HG03095 (cell line): ENCODE measurements around the gene PKM.
"Not testable (repeated sequence)": the region's sequence is repeated elsewhere in the genome, so short reads cannot be mapped to it uniquely, and the experiment has no call there.

Source experiments
- ATAC-seq: cut with Tn5 transposase; IDR thresholded peaks from one replicate; pipeline ENCODE4 v1.9.1; 2021; ENCODE audit warnings: moderate library complexity; ENCODE audit not compliant: unreplicated experiment

The PKM gene

DNA sequence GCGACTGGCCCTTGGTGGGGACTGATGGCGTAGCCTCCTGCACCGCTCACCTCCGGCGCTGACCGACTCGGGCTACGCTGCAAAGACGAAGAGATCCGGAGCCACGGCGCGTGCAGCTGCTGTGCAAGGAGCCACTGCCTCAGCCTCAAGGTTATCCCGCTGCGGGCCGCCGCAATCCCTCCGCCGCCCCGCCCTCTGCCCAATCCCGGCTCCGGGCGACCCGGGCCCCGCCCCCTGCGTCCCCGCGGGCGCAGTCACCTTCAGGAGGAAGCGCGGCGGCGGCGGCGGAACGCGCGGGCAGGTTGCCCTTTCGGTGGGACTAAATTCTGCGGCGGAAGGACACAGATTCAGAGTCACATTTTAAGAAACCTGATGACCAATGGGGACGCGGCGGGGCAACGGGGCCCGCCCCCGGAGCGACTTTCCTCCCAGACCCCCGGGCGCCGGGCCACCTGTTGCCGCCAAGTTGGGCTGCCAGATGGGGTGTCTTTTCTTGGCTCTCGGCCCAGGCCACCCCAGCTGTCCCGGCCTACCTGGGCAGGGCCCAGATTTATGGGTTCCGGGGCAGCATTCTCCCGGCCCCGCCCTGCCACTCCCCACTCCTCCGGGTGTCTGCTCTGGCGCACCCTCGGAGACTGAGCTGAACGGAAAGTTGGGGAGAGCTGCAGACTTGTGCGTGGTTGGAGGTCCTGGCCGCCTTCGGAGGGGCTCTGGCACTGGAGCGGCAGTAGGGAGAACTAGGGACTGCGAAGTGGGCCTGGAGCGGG lies at the start of gene PKM:
Gene PKM, minus strand, starts transcription at position 125 of the 767 bp plus-strand sequence. CDS start 12,093 bp downstream, outside the sequence.
- peak; percentile 39 for ATAC-seq

DNA sequence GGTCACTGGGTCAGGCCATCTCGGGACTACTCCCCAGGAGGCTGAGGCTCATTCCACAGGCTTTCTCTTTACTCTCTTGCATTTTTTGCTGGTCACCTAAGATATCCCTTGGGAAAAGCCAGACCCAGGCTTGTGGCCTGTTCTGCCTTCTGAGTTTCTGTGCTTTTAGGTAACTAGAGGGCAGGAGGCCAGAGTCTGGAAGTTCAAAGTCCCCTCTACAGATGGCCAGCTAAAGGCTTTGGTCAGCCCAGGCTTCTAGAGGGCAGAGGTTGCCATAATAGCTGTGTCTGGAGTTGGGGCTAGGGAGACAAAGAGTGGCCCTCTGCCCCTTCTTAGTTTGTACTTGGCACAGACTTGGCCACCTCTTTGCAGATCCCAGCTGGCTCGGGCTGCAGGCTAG lies 49.8 kb upstream of the PKM start:
- ATAC-seq: no peak

DNA sequence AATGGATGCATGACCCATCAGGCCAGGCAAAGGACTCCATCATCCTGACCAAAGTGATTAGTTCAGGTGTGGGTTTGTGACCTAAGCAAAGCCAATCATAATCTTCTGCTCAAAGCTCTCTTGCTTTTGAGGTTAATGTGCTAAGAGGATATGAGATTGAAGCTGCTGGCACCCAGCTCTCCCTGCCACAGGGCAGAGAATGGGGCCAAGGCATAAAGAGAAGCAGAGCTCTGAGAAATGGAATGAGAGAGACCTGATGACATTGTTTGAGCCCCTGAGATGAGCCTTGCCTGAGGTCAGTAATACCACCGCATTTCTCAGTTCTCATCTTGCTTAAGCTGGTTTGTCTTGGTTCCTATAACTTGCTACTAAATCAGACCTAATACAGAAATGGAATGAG lies 47.7 kb upstream of the PKM start:
- ATAC-seq: no peak

DNA sequence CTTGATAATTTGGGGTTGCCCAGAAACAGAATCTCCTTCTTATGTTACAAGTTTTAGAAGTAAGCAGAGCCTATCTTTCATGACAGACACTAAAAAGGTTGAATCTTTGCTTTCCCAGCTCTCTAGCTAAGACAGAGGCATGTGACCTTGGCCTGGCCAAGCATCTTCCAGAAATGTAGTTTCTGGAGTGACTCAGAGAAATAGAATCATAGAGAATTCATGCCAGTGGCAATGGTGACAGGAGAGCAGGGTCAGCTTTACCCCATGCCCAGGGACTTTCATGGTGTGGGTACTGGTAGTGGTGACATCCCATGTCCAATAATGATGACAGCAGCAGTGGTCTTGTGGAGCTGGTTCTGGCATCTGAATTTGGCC lies 45.3 kb upstream of the PKM start:
- no peak for ATAC-seq

DNA sequence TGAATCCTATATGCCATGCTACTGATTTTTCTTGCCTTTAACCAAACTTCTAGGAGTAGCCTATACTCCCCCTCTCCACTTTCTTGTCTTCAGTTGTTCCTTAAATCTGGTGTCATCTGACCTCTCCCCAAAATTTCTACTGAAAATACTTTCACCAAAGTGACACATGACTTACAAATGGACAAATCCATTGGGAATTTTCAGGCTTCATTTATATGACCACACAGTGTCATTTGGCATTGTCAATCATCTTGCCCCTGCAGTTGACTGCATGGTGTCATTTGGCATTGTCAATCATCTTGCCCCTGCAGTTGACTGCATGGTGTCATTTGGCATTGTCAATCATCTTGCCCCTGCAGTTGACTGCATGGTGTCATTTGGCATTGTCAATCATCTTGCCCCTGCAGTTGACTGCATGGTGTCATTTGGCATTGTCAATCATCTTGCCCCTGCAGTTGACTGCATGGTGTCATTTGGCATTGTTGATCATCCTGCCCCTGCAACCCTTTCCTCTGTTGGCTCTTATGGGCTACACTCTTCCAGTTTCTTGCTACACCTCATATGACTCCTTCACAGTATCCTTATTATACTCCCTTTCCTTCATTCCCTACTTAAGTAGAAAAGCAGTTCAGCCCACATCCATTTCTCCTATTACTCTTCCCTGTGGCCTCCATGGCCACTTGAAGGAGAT lies 44.8 kb upstream of the PKM start:
- ATAC-seq: not testable (repeated sequence)

DNA sequence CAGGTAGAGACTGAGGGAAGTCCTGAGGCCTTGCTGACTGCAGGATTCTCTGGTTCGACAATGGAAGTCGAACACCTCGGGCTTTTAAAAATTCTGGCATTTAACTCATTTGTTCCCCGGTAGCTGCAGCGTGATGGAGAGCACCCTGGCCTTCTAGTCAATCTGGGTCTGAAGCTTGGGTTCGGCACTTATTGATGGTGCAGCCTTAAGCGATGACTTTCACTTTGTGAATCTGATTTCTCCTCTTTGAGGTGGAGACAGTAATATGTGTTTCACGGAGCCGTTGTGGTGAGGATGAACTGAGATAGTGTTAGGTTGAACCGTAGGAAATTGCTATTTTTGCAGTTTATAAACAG lies 42.0 kb upstream of the PKM start:
- peak; percentile 2 for ATAC-seq

DNA sequence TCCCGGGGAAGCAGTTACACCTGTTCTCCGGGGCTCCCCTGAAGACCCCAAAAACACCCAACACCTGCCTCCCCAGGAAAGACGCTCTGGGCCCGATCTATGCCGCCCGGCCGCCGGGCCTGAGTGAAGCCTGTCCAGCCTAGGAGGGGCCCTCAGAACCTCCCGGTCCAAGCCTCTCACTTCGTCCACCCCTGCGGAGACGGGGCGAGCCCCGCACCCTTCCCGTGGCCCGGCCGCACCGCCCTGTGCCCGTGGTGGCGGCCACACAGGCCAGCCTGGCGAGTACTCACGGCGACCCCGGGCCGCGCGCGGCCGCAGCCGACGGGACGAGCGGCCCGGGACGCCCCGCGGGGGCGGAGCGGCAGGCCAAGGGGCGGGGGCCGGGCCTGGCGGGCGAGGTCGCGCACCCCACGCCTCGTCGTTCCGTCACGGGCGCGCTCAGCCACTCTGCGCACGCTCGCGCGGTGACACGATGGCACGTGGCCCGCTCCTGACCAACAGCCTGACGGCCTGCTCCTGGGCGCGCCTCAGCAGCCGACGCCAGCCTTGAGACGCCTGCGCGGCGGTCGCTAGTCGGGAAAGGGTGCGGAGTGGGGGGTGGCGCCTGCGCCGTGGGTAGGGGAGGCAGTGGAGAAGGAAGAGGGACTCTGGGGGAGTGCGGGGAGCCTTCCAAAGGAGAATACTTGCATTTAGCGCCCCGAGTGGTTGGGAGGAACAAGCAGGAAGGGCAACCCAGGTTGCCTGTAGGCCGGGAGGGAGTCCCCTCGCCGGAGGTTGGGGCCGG lies 41.4 kb upstream of the PKM start, which contains the start of gene PARP6:
Gene PARP6, minus strand, starts transcription at position 342 of the 784 bp plus-strand sequence. CDS start 5,077 bp downstream, outside the sequence.
- ATAC-seq: peak; percentile 89

DNA sequence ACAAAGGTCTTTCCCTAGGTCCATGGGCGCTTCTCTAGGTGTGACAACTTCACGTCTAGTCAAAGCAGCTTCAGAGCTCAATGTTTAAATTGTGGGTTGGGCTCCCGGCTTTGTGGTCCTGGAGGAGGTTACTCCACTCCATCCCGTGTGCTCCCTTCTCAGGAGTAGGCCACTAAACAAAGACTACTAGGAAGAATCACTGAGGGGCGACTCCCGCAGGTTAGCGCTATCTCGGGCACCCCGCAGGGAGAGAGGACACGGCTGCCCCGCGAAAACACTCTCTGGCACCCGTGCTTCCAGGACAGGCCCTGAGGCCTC lies 40.9 kb upstream of the PKM start:
- ATAC-seq: no peak

DNA sequence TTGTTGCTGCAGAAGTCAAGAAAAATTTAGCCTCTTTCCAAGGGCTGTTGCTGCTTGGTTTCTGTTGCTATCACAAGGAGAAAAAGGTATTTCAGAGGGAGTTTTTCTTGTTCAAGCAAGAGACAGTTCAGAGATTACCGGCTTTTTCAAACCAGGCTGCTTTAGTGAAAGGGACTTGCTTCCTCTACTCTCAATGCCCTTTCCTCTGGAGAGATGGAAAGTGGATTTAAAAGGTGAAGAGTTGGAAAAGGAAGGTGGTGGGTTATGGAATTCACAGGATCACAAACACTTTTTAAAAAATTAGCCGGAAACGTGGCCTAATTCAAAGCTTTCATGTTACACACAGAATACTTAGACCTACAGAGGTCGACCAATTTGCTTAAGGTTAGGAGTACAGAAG lies 40.2 kb upstream of the PKM start:
- ATAC-seq: no peak

DNA sequence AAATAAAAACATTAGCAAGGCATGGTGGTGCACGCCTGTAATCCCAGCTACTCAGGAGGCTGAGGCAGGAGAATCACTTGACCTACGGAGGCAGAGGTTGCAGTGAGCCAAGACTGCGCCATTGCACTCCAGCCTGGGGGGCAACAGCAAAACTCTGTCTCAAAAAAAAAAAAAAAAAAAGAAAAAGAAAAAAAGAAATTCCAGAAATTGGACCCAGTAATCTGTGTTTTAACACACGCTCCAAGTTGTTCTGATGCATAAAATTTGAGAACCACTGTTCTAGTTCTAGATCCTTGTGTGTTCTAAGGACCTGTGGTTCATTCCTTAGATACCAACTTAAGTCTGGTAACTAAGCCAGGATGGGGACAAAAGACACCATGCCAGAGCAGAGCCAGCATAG lies 38.7 kb upstream of the PKM start:
- no peak for ATAC-seq

DNA sequence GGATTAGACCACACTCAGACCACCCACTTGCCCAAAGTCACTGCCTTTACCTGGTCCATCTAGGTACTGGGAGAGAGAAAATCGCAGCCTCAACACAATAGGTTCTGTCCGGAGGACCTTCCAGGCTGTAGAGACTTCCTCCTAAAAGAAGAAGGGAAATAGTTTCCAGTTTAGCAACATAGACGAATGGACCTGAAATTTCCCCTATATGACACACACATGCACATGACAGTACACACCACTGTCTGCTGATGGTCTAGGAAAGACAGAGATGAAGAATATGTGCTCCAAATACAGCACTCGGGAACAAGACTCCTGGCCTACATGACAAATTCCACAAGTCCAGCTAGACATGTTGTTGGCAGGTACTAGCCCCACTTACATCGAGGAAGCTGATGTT lies 34.0 kb upstream of the PKM start:
- no peak for ATAC-seq

DNA sequence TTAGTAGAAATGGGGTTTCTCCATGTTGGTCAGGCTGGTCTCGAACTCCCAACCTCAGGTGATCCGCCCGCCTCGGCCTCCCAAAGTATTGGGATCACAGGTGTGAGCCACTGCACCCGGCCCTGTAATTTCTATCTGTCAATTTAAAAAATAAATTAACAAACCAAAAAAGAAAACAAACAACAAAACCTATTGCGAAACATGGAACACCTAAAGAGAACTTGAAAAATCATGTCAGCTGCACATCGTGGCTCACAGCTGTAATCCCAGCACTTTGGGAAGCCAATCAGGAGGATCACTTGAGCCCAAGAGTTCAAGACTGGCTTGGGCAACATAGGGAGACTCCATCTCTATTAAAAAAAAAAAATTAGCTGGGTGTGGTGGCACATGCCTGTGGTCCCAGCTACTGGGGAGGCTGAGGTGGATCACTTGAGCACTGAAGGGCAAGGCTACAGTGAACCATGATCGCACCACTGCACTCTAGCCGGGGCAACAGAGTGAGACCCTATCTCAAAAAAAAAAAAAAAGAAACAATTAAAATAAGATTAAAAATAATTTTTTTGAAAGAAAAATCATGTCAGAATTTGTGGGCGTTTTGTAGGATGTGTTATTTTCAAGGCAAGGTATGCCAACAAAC lies 21.8 kb upstream of the PKM start:
- ATAC-seq: no peak

DNA sequence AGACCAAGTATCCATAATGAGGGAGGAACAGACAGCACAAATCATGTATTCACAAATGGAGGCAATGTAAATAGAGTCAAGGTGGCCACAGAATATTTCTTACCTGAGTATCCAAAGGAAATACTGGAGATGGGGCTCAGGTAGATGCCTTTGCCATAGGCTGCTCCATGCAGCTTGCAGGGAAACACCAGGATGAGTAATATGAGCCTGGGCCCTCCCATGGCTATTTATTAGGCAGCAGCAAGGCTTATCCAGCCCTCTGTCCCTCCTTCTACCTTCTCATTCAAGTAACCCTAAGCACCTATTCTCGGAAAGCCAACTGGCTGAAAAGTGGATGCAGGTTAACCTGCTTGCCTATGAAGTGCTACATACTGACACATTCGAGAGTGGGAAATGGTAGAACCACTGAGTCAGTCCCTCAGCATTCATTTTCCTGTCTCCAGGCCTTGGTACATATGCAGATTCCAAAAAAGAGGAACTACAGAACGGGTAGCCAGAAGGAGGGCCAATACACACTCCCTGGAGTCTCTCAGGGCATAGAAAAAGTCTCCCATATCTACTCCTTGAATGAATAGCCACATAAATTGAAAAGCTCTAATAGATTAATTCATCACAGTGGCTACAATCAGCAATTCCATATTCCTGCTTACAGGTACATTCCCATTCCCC lies 18.3 kb upstream of the PKM start:
- no peak for ATAC-seq

DNA sequence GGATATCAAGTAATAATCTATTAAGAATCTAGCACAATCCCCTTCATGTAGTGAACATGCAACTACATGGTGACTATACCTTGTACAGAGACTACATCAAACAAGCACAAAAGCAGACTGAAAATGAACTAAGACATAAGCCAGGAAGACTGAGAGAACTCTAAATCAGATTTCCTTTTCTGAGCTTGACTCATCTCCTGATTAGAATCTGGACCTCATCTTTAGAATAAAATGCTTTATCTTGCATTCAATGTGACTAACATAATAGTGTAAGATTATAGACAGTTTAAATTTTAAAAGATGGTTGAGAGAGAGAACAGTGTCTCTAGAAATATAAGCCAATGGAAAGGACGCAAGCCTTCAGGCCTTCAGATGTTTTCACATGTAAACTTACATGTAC lies 17.5 kb upstream of the PKM start:
- ATAC-seq: no peak

DNA sequence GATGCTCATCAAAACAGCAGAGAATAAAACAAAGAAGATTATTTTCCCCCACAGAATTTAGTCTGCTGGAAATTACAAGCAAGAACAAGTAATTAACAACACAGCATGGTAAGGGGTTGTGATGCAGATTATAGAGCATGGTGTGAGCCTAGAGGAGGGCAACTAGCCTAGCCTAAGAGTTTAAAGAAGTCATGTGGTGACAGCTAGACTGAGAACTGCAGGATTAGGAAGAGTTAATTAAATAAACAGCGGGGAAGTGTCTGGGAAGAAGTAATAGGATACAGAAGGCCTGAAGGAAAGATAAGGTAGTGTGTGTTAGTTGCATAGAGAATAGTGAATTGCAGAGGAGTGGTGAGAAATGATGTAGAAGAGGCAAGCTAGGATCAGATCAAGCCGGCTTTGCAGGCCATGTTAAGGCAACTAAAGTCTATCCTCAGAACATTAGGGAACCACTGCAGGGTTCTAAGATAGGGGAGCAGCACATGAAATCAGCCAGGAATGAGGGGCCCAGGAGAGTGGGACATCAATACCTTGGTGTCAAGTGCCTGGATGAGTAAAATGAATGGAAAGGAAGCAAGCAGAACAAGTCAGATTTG lies 11.9 kb upstream of the PKM start:
- ATAC-seq: no peak

DNA sequence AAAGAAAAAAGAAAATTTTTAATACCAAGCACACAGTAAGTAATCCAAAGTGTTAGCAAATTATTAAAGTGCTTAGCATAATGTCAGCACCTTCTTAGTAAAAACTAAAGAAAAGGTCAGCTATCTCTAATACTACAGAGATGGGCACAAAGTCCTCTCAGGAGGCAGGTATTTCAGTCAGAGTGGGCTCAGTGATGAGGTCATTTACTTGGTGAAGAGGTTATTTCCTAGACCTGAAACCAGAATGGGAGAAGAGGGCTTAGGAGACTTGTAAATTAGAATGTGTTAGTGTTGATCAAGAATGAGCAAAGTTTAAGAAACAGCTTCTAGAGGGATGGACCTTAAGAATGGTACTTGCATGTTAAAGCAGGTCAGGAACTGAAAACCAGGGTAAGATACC lies 8.7 kb upstream of the PKM start:
- no peak for ATAC-seq

DNA sequence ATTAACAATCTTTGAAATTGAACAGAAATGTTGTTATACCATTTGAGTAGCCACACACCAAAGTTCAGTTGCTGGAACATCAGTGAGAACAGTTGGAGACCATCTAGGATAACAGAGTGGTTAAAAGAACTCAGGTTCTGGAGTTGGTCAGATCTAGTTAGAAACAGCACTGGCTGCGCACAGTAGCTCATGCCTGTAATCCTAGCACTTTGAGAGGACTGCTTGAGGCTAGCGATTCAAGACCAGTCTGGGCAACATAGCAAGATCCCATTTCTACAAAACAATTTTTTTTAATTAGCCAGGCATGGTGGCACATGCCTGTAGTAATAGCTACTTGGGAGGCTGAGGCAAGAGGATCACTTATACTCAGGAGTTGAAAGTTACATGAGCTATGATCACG lies 7.6 kb upstream of the PKM start:
- no peak for ATAC-seq

DNA sequence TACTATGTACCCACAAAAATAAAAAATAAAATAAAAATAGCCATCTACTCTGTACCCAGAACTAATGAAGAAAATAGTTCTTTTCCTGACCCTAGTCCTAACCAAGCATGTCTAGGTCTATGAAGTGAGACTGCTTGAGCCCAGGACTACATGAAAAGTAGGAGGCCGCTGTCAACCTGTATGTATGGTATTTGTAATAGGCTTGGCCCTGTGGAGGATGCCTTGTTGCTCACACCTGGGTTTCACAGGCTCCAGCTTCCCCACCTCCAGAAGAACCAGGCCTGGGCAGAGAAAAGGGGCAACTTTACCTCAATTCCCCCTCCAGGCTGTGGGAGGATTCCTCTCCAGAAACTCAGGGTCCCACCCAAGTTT lies 6.8 kb upstream of the PKM start:
- no peak for ATAC-seq

DNA sequence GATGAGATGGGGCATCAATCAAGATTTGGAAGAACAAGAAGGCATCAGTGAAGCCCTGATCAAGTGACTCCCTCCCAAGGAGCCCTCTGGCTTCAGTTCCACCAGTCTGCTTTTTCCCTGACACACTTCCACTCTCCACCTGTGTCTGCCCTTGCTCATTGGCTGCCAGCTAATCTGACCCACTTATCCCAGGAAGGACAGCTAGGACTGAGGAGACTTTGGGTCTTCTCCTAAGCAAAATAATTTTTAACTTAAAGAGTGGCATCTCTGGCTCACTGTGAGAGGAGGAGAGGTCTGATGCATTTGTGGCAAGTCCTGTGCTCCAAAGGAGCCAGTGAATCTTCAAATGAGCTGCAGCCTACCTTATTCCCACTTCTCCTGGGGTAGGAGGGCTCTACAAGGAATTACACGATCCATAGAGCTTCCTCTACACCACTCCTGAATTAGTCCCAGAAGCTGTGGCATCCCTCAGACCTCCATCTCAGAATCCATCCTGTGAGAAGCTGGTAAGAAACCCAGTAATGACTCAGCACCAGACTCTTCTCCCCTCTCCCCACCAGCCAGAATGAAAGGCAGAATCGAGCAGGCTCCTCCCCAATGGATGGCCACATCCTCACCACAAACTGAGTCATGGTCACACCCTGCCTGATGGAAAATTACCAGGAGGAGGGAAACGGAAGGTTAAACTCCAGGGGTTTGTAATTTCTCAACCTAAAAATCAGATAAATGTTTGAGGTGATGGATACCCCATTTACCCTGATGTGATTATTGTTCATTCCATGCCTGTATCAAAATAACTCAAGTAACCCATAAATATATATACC lies 6.3 kb upstream of the PKM start:
- ATAC-seq: peak; percentile 67
